GM13977 (cell line): ENCODE results near the gene ABCC1.

Experiments
- DNase-seq: peaks from one replicate; pipeline ENCODE4 v3.0.0; 2012; ENCODE audit warnings: low spot score
- in situ Hi-C: fragments of 300-500 bp; cut with MboI; formaldehyde crosslinking; loops from one replicate; pipeline ENCODE4 v1.12.0; 2022; ENCODE audit warnings: low sequenced_read_pairs, low pct_unique_long_range_greater_than_20kb, mixed read lengths, inconsistent platforms; ENCODE audit not compliant: unreplicated experiment
- TF ChIP-seq, protein P1 (sequence below): IDR thresholded peaks from 2 replicates; pipeline ENCODE4 v1.5.1; 2012; ENCODE audit warnings: mild to moderate bottlenecking, control low read depth; ENCODE audit not compliant: insufficient read depth; ENCODE audit errors: extremely low read depth, missing control alignments

The ABCC1 gene

GRCh38 chr16:15967655-15968315 is 18.4 kb downstream of the ABCC1 start:
- in situ Hi-C loops = no loop called here
- TF ChIP-seq, protein P1, sequence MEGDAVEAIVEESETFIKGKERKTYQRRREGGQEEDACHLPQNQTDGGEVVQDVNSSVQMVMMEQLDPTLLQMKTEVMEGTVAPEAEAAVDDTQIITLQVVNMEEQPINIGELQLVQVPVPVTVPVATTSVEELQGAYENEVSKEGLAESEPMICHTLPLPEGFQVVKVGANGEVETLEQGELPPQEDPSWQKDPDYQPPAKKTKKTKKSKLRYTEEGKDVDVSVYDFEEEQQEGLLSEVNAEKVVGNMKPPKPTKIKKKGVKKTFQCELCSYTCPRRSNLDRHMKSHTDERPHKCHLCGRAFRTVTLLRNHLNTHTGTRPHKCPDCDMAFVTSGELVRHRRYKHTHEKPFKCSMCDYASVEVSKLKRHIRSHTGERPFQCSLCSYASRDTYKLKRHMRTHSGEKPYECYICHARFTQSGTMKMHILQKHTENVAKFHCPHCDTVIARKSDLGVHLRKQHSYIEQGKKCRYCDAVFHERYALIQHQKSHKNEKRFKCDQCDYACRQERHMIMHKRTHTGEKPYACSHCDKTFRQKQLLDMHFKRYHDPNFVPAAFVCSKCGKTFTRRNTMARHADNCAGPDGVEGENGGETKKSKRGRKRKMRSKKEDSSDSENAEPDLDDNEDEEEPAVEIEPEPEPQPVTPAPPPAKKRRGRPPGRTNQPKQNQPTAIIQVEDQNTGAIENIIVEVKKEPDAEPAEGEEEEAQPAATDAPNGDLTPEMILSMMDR = no peak

DNA sequence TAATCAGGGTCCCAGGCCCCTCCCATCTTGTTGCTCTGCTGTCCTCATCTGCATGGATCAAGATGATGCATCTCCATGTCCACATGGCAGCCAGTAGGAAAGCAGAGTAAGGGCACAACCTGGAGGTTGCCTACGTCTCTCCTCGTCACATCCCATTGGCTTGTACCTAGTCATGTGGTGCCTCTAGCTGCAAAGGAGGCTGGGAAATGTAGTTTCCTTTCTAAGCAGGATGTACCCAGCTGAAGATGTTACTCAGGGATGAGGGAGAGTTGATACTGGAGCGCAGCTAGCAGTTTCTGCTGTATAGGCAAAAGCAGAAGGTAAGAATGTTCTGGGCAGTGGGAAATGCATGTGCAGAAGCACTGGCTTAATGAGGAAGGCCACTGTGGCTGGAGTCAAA is 20.8 kb downstream of the ABCC1 start:
- in situ Hi-C loops = no loop called here
- TF ChIP-seq, protein P1 = no peak
- no peak for DNase-seq

More at GRCh38 chr16:15967655-15968315, 18.4 kb downstream of the ABCC1 start:
- DNase-seq = no peak

GRCh38 chr16:15970743-15971439 is 21.5 kb downstream of the ABCC1 start:
- DNase-seq = no peak
- TF ChIP-seq, protein P1 = no peak
- in situ Hi-C loops = no loop called here

GRCh38 chr16:15971440-15971815 is 22.0 kb downstream of the ABCC1 start:
- in situ Hi-C loops = no loop called here
- DNase-seq = no peak
- TF ChIP-seq, protein P1 = no peak

GRCh38 chr16:15972046-15972868 is 22.8 kb downstream of the ABCC1 start:
- no peak for DNase-seq
- TF ChIP-seq, protein P1 = no peak
- in situ Hi-C loops = no loop called here

GRCh38 chr16:15973421-15973820 is 24.0 kb downstream of the ABCC1 start:
- no peak for DNase-seq
- in situ Hi-C loops = no loop called here
- TF ChIP-seq, protein P1 = no peak
